Fibroblast of the aortic adventitia (primary cell): Measurements from ENCODE around the gene LAPTM5. TPM values are rescaled to one million over a fixed set of nuclear protein-coding genes. Genes with fewer than 3 reads are reported as not detected.
A peak's percentile ranks its signal among the peaks of the same experiment; 100 is the strongest.

ENCODE experiments used
- DNase-seq: peaks from one replicate; pipeline ENCODE4 v3.0.0-alpha.2; 2010; ENCODE audit warnings: low read depth
- H3K4me3 ChIP-seq: 2 replicates; pipeline ENCODE4 v1.5.1; 2011; ENCODE audit warnings: low read depth, mild to moderate bottlenecking, control low read depth, low read length, moderate library complexity
- total RNA-seq: library from RNA; depleted of rRNA; stranded (reverse); fragments of >200 nt; gene quantifications from 2 replicates; pipeline ENCODE4 v1.2.3, GENCODE V29; 2012; ENCODE audit warnings: low replicate concordance
- TF ChIP-seq, protein P1 (sequence below): IDR thresholded peaks from 2 replicates; pipeline ENCODE4 v1.5.1; 2011; ENCODE audit warnings: mild to moderate bottlenecking, low read length, control low read depth, inconsistent platforms; ENCODE audit not compliant: insufficient read depth

The LAPTM5 gene
- total RNA-seq, 1 donor = 0.18 TPM

DNA sequence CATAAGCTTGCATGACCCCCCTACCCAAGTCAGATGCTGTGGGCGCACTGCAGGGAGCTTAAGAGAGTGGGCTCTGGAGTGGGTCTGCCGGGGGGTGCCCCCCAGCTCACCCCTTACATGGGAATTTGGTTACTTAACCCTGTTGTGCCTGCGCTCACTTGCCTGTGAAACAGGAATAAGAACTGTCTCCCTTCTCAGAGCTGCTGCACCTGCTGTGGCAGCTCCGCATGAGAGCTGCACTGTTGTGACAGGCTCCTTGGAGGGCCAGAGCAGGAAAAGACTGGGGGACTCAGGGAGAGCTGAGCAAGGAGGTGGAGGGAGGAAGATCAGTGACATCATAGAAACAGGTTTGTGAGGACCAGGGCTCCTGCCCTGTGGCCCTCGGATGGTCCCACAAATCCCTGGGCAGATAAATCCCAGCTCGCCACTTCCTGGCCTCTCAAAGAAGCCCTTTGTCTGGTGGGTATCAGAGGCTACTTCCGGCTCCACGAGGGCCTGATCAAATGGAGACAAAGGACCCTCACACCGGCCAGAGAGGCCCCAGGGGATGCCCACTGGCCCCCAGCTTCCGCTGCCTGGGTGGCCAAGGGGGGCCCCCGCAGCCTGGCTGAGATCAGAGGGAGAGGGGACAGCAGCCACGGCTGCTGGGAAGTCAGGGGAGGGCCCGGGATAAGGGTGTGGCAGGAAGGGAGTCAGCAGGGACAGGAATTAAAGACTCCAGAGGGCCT, 28.9 kb upstream of the LAPTM5 start:
- TF ChIP-seq, protein P1, sequence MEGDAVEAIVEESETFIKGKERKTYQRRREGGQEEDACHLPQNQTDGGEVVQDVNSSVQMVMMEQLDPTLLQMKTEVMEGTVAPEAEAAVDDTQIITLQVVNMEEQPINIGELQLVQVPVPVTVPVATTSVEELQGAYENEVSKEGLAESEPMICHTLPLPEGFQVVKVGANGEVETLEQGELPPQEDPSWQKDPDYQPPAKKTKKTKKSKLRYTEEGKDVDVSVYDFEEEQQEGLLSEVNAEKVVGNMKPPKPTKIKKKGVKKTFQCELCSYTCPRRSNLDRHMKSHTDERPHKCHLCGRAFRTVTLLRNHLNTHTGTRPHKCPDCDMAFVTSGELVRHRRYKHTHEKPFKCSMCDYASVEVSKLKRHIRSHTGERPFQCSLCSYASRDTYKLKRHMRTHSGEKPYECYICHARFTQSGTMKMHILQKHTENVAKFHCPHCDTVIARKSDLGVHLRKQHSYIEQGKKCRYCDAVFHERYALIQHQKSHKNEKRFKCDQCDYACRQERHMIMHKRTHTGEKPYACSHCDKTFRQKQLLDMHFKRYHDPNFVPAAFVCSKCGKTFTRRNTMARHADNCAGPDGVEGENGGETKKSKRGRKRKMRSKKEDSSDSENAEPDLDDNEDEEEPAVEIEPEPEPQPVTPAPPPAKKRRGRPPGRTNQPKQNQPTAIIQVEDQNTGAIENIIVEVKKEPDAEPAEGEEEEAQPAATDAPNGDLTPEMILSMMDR = no peak
- DNase-seq = no peak
- H3K4me3 ChIP-seq = no peak overlapping the region

DNA sequence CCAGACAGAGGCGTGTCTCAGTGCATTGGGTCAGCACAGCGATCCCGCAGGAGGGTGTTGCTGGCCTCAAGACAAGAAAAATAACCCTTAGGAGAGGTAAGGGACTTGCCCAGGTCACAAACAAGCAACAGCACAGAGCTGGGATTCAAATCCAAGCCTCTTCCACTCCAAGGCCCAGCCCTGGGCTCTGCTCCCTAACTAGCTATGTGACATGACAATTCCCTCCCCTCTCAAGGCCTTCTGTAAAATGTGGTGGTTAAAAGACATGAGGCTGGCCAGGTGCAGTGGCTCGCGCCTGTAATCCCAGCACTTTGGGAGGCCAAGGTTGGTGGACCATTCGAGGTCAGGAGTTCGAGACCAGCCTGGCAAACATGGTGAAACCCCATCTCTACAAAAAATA, 28.1 kb upstream of the LAPTM5 start:
- TF ChIP-seq, protein P1 = no peak
- no peak overlapping the region for H3K4me3 ChIP-seq
- DNase-seq = no peak

DNA sequence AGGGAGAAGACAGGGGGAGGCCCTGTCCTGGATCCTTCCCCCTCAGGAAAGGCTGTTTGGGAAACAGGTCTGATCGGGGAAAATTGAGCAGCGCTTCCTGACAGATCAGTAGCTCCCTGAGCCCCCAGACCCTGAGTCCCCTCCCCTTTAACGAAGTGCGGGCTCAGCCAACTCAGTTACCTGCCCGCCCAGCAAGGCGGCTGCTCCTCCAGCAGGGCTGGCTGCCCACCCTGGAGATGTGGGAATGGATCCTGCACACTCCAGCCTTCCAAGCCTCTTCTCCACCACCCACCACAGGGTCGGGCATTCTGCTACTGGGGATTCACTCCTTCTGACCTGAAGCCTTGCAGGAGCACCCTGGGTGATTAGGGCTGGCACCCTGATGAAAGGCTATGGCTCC, 27.6 kb upstream of the LAPTM5 start:
- no peak overlapping the region for H3K4me3 ChIP-seq
- DNase-seq = no peak
- TF ChIP-seq, protein P1 = no peak

DNA sequence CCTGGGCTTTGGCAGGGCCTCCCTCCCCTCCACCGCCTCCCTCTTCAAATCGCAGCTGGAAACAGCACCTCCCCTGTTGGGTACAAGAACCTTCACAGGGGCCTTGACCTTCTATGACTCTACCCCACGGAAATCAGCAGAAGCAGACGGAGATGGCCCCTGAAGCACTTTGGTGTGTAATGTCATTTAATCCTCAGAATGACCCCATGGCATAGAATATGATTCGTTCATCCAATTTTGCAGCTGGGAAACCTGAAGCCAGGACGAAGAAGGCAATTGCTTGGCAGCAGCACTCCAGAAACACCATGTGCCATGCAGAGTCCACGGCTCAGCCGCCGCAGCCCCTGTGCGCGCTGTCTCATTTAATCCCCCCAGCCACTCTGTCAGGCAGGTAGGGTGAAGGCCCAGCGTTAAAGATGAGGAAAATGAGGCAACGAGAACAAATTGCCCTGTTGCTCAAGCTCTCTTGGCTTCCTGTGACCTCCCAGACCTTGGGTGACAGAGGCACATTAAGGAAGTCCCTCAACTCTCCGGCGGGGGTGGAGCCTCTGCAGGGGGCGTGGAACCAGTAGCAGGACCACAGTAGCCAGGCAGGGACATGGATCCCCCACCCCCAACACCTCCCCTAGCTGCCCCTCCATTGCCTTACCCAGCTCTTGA, 25.8 kb upstream of the LAPTM5 start:
- no peak for DNase-seq
- H3K4me3 ChIP-seq = no peak overlapping the region
- TF ChIP-seq, protein P1 = no peak

DNA sequence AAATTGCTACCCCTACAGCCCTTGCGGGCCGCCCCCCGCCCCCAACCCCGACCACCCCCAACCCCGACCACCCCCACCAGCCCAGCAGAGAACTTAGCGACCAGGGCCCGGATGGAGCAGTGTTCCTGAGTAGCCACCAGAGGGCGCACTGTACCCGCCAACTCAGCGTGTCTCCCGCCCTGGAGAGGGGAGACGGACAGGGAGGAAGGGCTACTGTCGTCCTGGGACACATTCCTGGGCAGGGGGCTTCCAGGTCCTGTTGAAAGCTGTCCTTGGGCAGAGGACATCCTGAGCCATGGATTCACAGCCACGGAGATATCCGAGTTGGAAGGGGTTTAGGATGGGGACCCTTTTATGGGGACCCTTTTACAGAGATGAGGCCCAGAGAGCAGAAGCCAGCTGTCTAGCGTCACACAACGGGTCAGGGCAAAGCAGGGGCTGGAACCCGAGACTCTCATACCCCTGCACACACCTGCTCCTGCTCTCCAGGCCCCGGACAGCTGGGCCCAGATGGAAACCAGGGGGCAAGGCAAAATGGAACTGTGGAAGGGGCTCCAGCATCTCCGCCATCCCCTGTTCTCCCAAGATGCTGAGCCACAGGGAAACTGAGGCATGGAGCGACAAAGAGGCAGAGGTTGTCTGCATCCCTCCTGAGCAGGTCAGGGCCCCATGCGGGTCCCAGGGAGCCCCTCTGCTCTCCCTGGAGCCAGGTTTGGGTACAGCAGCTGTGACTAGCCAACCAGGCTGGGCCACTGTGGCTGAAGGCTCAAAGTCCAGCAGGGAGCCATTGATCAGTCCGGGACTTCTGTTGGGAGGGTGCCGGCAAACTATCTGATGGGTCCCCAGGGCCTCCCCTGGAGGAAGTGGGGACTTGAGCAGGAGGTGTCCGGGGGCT, 25.0 kb upstream of the LAPTM5 start:
- TF ChIP-seq, protein P1 = peak; percentile 87
- DNase-seq = peak; percentile 56
- H3K4me3 ChIP-seq = no peak overlapping the region

DNA sequence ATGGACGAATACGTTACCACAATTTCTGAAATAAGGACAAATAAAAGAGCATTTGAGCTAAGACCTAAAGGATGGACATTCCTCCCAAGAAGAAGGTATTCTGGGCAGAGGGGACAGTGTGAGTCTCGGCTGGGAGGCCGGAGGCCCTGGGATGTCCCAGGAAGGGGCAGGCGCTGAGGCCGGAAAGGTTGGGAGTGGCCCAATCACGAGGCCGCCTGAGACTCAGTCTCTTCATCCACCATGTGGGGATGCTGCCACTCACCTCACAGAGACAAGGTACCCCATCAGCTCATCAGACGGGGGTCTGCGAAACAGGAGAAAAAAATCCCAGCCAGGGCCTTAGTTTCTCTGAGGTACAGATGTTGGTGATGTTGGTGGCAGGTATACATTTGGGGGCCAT, 24.3 kb upstream of the LAPTM5 start:
- DNase-seq = no peak
- TF ChIP-seq, protein P1 = no peak
- no peak overlapping the region for H3K4me3 ChIP-seq
